HG02943 (cell line): ENCODE data around the gene FOXK2.
"Not testable (repeated sequence)": the region's sequence is repeated elsewhere in the genome, so short reads cannot be mapped to it uniquely, and the experiment has no call there.

Experiments
- ATAC-seq: cut with Tn5 transposase; IDR thresholded peaks from one replicate; pipeline ENCODE4 v1.9.1; 2021; ENCODE audit warnings: mild to moderate bottlenecking, low read depth, moderate library complexity; ENCODE audit not compliant: unreplicated experiment

Gene FOXK2

DNA sequence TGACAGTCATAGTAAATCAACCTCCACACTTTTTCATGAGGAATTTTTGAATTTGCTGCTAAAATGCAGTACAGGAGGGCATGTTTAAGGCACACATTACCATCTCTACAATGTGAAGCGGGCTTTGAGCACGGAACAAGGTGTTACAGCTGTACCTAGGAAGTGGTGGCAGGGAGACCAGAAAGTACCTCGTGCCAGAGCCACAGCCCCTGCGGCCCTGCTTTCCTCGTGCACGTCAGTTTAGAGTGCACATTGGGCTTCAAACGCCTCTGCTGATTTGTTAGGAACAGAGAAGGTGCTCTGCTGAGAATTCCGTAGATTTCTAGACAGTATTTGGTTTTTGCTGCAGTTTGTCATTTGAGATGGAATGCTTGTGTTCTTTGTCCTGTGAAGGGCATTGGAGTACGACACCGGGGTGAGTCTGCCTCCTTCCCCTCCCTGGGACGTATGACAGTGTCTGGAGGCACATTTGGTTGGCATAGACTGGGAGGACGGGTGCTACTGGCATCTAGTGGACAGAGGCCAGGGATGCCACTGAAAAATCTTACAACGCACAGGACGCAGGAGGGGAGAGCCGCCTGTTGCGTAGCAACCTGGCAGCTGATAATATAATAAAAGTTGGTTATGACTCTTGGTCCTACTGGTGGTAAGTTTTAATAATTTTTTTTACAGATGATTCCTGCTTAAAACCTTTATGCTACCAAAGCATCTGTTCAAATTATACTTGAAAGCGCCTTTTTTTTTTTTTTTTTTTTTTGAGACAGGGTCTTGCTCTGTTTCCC, 9.1 kb downstream of the FOXK2 start:
- no peak for ATAC-seq

DNA sequence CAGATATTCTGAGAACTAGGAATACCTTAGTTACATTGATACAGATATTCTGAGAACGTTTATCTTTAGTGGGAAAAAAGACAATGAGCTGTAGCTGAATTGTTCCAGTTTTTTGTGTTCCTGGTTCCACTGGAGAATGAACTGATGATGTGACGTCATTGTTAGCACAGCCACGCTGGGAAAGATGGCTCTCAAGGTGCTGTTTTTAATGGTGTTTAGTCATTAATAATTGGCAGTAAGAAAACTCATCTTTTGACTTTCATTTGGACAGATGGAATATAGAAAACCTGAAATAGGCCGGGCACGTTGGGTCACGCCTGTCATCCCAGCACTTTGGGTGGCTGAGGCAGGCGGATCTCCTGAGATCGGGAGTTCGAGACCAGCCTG, 10.4 kb downstream of the FOXK2 start:
- no peak for ATAC-seq

DNA sequence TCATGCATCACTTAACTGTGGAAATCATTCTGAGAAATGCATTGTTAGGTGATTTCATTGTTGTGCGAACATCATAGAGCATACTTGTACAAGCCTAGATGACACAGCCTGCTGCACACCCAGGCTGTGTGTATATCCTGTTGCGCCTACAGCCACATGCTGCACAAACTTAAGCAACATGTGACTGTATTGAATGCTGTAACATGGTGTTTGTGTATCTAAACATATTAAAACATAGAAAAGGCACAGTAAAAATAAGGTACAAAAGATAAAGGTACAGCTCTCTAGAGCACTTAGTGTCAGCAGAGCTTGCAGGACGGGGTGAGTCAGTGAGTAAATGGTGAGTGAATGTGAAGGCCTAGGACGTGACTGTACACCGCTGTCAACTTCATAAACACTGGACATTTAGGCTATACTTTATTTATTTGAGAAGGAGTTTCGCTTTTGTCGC, 11.9 kb downstream of the FOXK2 start:
- no peak for ATAC-seq

DNA sequence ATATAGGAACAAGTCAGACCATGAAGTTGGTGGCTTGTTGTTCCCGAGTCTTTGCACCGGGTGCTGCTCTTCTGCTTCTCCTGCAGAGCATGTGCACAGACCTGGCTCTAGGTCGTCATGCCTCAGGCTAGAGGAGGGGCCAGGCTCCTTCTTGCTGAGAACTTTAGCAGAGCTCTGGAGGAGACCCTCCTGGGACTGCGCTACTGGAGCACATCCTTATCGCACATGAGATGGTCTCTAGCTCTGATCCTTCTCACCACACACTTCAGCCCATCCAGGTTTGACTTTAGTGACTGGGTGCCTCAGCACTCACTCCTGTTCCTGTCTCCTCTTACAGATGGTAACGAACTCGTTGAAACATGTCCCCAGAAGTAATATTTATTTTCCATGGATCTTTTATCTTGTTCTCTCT, 14.9 kb downstream of the FOXK2 start:
- ATAC-seq, result no peak

DNA sequence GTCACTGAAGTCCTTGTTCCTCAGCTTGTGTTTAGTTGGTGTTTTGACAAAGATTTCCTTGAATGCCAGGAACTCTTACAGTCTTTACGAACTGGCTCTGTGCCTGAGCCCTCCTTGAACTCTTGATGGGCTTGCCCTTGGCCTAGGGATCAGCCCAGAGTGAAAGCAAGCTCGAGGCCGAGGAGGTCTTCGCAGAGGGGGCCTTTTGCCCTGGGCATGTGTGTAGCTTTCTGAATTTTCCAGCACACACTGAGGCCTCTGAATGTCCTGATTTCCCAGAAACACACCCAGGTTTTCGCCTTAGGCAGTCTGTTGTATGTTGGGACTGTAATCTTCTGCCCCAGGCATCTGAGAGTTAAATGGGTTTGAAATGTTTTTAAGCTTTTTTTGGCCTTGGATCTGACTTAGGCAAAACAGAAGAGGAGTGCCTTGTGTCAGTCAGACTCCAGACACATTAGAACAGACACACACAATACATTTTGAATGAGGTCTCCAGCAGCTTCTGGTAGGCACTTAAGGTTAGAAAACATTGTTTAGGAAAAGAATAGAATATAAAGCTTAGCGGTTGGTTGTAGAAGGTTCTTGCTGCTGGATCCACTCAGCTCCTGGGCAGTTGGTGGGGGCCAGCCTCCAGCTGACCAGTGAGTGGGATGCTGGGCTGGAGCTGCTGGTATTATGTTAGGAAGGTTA, 17.1 kb downstream of the FOXK2 start:
- no peak for ATAC-seq

DNA sequence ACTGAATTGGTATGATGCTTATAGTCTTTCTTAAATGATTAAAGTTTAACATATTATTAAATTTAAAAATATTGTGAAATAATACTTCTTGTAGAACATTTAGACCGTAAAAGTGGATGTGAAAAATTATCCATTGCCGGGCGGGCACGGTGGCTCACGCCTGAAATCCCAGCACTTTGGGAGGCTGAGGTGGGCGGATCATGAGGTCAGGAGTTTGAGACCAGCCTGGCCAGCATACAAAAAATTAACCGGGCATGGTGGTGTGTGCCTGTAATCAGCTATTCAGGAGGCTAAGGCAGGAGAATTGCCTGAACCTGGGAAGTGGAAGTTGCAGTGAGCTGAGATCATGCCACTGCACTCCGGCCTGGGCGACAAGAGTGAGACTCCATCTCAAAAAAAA, 17.7 kb downstream of the FOXK2 start:
- not testable (repeated sequence) for ATAC-seq

DNA sequence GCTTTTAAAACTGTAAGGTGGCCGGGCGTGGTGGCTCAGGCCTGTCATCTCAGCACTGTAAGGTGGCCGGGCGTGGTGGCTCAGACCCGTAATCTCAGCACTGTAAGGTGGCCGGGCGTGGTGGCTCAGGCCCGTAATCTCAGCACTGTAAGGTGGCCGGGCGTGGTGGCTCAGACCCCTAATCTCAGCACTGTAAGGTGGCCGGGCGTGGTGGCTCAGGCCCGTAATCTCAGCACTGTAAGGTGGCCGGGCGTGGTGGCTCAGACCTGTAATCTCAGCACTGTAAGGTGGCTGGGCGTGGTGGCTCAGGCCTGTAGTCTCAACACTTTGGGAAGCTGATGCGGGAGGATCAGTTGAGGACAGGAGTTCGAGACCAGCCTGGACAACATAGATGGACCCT, 19.5 kb downstream of the FOXK2 start:
- not testable (repeated sequence) for ATAC-seq

DNA sequence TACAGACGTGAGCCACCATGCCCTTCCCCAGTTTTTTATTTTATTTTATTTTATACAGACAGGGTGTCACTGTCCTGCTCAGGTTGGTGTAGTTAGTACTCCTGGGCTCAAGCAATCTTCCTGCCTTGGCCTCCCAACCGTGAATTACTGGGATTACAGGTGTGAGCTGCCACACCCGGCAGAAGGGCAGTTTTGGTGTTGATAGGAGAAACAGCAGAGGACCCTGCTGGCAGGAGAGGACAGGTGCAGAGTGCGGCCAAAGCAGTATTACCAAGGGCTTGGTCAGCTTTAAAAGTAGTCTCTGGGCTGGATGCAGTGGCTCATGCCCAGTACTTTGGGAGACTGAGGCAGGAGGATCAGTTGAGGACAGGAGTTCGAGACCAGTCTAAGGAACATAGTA, 22.9 kb downstream of the FOXK2 start:
- ATAC-seq, result no peak

DNA sequence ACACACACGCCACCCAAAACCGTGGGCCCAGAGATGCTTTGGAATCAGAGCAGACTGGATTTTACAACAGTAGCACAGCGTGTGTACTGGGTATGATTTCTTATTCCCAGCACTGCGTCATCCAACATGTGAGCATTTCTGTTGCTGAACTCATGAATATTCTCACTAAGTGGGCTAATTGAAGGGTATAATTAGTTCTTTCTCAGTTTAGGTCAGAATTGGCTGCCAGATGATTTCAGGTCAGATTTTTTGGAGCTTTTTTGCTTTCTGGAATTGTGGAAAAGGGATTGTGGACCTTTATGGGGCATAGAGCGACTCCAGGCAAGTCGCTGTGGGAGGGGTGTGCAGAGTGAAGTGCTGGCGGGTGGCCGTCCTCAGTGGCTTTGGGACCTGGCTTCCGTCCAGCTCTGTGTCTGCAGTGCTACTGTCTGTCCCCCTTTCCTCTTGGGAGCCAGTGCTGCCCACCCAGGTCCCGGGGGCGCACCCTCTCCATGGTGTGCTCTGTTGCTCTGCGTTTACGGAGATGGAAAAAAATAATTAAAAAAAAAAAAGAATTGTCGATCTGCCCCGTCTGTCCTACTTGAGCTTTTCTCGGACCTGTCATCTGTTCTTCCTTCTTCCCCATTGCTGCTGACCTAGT, 25.0 kb downstream of the FOXK2 start:
- ATAC-seq, result no peak

DNA sequence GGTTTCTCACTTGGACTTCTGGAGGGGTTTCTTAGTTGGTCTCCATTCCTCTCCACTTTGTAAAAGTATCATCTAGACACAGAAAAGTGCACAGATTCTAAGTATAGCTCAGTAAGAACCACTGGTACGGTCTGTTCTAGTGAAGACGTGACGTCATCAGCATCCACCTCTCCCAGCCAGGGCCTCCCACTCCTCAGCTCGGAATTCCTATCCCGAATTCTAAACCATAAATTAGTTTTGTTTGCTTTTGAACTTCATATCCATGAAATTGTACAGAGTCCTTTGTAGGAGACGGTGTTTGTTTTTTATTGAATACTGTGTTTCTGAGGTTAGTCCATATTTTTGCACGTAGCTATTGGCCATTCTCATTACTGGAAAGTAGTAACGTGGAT, 25.5 kb downstream of the FOXK2 start:
- no peak for ATAC-seq

DNA sequence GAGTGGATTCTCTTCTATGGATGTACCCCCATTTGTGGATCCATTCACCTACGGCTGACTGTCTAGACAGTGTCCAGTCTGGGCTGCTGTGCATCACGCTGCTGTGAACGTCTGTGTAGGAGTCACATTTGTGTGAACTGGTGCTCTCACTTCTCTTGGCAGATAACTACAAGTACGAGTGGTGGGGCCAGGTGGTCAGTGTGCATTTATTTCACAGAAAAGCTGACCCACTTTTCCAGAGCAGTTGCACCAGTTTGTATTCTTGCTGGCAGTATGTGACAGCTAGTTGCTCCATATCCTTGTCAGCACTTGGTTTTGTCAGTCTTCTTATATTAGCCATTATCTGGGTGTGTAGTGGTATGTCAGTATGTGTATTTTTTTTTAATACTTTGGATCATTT, 28.4 kb downstream of the FOXK2 start:
- ATAC-seq, result no peak

DNA sequence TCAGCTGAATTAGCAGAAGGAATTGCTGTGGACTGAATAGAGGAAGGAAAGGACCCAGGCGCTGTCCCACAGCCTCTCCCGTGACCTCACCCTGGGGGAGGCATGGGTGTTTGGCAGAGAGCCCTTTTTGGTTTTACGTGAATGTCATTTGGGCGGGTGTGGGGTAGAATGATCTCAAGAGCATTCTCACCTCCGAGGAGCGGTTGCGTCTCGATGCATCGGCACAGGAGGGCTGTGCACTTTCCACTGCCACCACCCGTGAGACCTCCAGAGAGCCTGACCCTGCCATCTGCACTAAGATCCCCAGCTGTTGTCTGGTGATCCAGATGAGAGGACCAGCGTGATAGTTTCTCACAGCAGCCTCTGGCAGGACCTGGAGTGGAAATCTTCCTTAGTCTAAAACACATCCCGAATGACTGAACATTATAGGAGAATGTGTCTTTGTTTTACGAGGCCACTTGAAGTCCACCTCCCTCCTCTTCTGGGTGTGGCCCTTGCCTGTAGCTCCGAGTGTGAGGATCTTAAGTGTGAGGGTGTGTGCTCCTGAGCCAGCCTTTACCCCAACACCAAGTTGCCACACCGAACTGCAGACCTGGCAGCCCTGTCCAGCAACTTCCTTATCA, 29.3 kb downstream of the FOXK2 start:
- ATAC-seq, result no peak

DNA sequence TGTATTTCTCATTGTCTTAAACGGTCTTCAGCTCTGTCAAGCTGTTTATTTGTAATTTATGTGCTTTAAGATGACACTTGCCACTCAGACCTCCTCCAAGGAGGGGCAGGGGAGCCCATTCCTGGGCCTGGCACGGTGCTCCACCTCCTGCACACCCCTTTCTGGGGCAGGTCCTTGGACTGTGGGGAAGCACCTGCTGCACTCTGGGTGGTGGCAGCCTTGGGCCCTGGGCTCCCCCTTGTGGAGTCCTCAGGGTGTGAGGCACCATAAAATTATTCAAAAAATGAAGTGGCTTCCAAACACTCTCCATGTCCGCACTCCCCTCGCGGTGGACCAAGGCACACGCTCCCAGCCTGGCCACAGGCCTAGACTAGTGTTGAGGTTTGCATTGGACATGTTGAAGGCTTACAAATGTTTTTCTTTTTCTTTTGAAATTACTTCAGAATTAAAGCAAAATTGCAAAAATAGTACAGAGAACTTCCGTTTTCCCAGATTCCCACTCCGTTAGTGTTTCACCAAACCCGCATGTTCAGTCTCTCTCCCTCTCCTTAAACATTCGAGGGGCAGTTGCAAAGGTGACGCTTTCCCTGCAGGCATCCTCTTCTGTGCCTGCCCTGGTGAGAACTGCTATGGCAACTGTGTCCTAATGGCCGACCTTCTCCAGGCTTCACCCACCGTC, 32.4 kb downstream of the FOXK2 start:
- ATAC-seq, result no peak

DNA sequence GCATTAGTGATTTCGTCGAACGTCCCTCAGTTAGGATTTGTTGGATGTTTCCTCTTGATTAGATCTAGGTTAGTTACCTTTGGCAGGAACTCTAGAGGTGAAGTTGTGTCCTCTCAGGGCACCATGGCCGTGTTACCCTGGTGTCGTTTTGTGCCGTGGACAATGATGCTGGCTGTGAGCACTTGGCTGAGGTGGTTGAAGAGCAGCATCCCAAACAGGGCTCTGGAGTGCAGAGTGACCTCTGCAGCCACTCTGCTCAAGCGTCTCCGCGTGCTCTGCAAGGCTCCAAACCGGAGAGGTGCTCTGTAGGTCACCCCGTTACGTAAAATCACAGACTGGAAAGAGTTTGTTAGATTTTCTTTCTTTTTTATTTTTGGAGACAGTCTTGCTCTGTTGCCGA, 33.0 kb downstream of the FOXK2 start:
- ATAC-seq, result no peak

DNA sequence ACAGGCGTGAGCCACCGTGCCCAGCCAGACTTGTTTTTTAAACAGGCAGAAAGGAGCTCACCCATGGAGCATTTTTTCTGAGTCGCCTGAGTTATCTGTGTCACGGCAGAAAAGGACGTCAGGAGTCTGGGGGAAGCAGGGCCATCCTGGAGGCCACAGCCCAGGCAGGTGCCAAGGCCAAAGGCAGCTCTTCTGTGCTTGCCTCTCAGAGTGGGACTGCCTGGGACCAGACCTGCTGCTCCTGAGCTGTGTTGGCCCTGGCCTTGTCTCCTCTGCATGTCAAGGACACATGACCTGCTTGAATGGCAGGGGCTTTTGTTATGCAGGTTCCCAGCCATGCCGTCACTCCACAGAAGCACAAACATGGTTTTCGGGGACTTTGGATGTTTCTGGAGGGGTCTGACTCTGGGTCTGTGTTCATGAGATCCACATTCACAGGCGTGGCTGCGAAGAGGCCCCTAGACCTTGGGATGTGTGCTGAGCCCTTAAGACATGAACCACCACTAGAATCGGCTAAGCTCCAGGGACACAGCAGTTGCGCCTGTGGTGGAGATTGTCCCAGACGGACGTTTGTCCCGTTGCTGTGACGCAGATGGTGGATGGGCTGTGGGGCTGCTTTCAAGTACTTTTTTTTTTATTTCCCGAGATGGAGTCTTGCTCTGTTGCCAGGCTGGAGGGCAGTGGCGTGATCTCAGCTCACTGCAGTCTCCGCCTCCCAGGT, 33.8 kb downstream of the FOXK2 start:
- ATAC-seq, result no peak

DNA sequence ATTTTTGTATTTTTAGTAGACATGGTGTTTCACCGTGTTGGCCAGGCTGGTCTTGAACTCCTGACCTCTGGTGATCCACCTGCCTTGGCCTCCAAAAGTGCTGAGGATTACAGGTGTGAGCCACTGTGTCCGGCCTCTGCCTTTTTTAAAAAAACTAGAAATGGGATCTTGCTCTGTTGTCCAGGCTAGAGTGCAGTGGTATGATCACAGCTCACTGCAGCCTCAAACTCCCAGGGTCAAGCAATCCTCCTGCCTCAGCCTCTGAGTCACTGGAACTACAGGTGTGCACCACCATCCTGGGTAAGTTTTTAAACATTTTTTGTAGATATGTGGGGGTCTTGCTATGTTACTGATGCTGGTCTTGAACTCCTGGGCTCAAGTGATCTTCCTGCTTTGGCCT, 38.0 kb downstream of the FOXK2 start:
- ATAC-seq, result not testable (repeated sequence)

DNA sequence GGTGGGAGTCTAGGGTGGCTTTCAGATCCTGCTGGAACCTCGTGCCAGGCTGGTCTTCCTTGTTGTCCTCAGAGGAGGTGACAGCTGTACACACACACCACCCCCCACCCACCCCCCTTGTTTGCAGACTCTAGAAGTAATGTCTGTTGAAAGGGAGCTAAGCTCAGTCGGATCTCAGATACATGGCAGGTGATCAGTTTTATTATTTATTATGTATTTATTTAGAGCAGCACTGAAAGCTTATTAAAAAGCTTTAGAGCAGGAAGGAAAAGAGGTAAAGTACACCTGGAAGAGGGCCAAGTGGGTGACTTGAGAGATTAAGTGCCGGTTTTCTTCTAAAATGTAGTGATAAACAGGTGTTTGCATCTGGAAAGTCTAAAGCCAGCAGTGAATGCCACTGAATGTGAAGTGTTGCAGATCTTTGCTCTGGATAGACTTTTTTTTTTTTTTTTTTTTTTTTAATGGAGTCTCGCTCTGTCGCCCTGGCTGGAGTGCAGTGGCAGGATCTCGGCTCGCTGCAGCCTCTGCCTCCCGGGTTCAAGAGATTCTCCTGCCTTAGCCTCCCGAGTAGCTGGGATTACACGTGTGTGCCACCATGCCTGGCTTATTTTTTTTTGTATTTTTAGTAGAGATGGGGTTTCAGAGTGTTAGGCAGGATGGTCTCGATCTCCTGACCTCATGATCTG, 40.2 kb downstream of the FOXK2 start:
- no peak for ATAC-seq

DNA sequence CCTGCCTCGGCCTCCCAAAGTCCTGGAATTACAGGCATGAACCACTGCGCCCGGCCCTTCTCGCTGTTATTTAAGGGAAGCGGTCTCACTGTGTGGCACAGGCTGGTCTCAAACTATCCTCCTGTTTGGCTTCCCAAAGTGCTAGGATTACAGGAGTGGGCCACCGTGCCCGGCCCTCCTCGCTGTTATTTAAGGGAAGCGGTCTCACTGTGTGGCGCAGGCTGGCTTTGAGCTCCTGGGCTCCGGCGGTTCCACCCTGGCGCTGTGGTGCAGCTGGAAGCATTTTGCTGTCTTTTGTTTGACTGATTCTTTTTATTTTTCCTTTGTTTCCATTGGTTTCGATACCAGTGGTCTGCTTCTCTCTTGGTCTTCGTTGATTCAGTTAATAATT, 40.7 kb downstream of the FOXK2 start:
- ATAC-seq, result no peak

DNA sequence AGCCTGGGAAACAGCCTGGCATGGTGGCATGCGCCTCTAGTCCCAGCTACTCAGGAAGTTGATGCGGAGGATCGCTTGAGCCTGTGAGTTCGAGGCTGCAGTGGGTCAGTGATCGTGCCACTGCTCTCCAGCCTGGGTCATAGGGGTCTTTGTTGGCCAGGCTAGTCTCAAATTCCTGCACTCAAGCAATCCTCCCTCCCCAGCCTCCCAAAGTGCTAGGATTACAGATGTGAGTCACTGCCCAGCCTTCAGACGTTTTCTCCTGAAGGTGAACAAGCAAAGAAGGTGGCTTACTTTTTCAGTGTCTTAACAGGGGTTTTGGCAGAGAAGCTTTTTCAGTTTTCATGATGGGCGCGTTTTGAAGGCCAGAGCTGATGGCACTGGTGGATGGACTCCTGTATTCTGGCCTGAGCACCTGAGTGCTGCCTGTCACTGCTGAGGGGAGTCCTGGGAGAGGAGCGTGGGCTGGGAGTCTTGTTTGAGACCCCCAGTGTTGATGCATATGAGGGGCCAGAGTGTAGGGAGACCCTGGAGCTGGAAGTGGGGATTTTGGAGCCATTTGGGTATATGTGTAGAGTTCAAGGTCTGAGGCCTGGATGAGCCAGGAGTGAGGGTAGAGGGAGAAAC, 41.4 kb downstream of the FOXK2 start:
- no peak for ATAC-seq
